ENCODE results near the gene ALDH8A1. TPM values are rescaled to one million over a fixed set of nuclear protein-coding genes. Genes with fewer than 3 reads are reported as not detected.

Gene ALDH8A1
- total RNA-seq, 1 experiment from 2014 or later: 0.83 TPM

DNA sequence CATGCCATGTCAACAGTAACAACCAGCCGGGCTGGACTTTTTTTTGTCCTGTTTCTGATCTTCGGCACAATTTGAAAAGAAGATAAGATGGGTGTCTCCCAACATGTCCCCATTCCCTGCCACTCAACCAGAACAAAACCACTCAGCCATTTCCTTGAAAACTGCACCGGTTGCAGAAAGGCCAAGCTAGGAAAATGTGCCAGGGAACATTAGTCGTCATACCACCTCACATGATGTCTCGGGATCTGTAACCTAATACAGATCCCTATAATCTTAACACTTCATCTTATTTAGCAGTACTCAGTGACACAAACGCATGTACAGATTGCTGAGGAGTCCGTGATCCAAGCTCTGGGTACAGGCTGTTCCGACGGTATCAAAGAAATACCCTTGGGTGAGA is 46.5 kb downstream of the ALDH8A1 start:
- DNase-seq: no peak
- BruUV-seq (replicated peaks): no TSS peak
- CTCF ChIA-PET: no interaction called here

DNA sequence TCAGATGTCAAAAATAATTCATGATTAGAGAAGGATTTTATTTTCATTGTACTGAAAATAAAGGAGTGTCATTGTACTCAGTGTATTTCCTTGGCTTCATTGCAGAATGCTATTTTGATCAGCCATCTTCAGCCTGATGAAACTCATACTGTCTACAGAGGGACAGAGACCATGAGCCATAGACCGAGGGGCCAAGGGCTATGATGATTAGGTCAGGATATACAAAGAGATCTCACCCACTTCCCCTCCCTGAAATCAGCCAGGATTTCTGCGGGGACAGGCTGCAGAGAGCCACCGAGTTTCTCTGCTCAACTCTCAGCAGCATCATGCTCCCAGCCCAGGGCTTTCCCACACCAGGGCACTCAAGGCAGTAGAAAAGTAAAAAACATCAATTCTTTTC is 47.0 kb downstream of the ALDH8A1 start:
- Histone ChIP-seq H3K79me2 (ENCODE audit: low read depth) (no peaks in the 10 kb centered on the region), H3K27ac (no peak overlapping the region), H2AFZ (no peak overlapping the region), H3K27me3 (ENCODE audit: insufficient read depth, low read depth) (no peaks in the 10 kb centered on the region), H3F3A (ENCODE audit: insufficient read depth, low read depth) (no peaks in the 10 kb centered on the region), H3K36me3 (ENCODE audit: low read depth) (no peaks in the 10 kb centered on the region), H3K4me1 (replicated peaks; ENCODE audit: insufficient read depth) (no peaks in the 10 kb centered on the region), H3K4me3 (no peak overlapping the region), H3K4me2 (no peak overlapping the region), H4K20me1 (ENCODE audit: insufficient read depth) (no peaks in the 10 kb centered on the region), H3K9me2 (ENCODE audit: insufficient read depth) (no peaks in the 10 kb centered on the region), H3K9me3 (ENCODE audit: insufficient read depth, low read depth) (no peaks in the 10 kb centered on the region)
- no peak for DNase-seq
- BruUV-seq (replicated peaks): no TSS peak
- no peak for TF ChIP-seq EZH2 (IDR thresholded peaks at IDR 0.05; ENCODE audit: low read depth)
- TF ChIP-seq, protein P1, sequence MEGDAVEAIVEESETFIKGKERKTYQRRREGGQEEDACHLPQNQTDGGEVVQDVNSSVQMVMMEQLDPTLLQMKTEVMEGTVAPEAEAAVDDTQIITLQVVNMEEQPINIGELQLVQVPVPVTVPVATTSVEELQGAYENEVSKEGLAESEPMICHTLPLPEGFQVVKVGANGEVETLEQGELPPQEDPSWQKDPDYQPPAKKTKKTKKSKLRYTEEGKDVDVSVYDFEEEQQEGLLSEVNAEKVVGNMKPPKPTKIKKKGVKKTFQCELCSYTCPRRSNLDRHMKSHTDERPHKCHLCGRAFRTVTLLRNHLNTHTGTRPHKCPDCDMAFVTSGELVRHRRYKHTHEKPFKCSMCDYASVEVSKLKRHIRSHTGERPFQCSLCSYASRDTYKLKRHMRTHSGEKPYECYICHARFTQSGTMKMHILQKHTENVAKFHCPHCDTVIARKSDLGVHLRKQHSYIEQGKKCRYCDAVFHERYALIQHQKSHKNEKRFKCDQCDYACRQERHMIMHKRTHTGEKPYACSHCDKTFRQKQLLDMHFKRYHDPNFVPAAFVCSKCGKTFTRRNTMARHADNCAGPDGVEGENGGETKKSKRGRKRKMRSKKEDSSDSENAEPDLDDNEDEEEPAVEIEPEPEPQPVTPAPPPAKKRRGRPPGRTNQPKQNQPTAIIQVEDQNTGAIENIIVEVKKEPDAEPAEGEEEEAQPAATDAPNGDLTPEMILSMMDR (conservative IDR thresholded peaks at IDR 0.05): no peak
- intact Hi-C loops (cut with micrococcal nuclease; ENCODE audit: unreplicated experiment): no loop called here
- ChIA-PET POLR2A (ENCODE audit: unreplicated experiment) (interaction anchor here (0.6 kb wide), 1 partner anchor 269 kb away, joined by 5 read pairs; no protein-coding TSS in a partner anchor), CTCF (no interaction called here)

More for the DNA sequence above, 46.5 kb downstream of the ALDH8A1 start:
- Histone ChIP-seq H3K9me3 (ENCODE audit: insufficient read depth, low read depth) (no peaks in the 10 kb centered on the region), H3K36me3 (ENCODE audit: low read depth) (no peaks in the 10 kb centered on the region), H3F3A (ENCODE audit: insufficient read depth, low read depth) (no peaks in the 10 kb centered on the region), H3K4me1 (replicated peaks; ENCODE audit: insufficient read depth) (0 out of 2 replicates have a peak, but pooled peaks cover 4% of the 10 kb centered on the region), H3K79me2 (ENCODE audit: low read depth) (no peaks in the 10 kb centered on the region), H3K27me3 (ENCODE audit: insufficient read depth, low read depth) (no peaks in the 10 kb centered on the region), H4K20me1 (ENCODE audit: insufficient read depth) (no peaks in the 10 kb centered on the region), H3K9me2 (ENCODE audit: insufficient read depth) (no peaks in the 10 kb centered on the region), H3K27ac (no peak overlapping the region), H2AFZ (no peak overlapping the region), H3K4me2 (no peak overlapping the region), H3K4me3 (no peak overlapping the region)
- POLR2A ChIA-PET (ENCODE audit: unreplicated experiment): interaction anchor here (0.6 kb wide), 1 partner anchor 1086 kb away, joined by 3 read pairs; no protein-coding TSS in a partner anchor
- intact Hi-C loops (cut with micrococcal nuclease; ENCODE audit: unreplicated experiment): no loop called here
- TF ChIP-seq EZH2 (IDR thresholded peaks at IDR 0.05; ENCODE audit: low read depth): no peak
- TF ChIP-seq, protein P1 (conservative IDR thresholded peaks at IDR 0.05): no peak

DNA sequence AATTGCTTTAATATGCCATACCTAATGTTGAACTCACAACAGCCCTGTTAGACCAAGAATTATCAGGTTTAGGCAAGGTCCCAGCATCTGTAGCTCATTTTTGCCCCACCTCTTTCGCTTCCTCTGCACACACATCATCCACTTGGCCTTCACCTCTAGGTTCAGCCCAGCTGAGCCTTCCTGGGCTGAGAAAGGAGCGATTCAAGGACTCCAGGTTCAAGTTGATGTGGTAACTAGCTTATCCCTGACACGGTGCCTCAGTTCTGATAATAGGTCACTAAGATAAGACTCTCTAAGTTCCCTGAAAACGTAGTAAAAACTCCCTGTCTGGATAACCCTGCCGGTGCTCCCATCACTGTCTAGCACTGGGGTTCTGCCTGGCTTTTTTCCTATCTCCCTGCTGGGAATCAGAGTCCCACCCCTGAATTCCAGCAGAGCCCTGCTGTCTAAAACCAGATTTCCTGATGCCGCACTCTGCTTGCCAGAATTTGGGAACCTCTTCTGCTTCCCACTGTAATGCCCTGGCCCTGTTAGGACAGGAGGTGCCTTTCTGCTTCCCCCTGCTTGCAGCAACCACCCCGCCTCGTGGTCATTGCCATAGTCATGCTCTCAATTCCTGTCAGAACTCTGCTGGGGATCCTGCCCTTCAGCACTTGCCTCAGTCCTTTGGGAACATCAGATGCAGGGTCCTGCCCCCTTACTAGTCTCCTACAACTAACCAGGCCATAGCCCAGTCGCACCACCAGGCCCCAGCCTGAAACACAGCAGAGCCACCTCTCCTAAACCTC is 47.6 kb downstream of the ALDH8A1 start:
- H3K4me1 ChIP-seq (replicated peaks; ENCODE audit: insufficient read depth): no peaks in the 10 kb centered on the region
- H3K4me3 ChIP-seq: no peak overlapping the region
- no peaks in the 10 kb centered on the region for H3F3A ChIP-seq (ENCODE audit: insufficient read depth, low read depth)
- H3K9me2 ChIP-seq (ENCODE audit: insufficient read depth): no peaks in the 10 kb centered on the region
- H3K79me2 ChIP-seq (ENCODE audit: low read depth): no peaks in the 10 kb centered on the region
- H3K4me2 ChIP-seq: no peak overlapping the region
- no peaks in the 10 kb centered on the region for H3K27me3 ChIP-seq (ENCODE audit: insufficient read depth, low read depth)
- no peak for DNase-seq
- CTCF ChIA-PET: no interaction called here
- no peaks in the 10 kb centered on the region for H3K9me3 ChIP-seq (ENCODE audit: insufficient read depth, low read depth)
- intact Hi-C loops (cut with micrococcal nuclease; ENCODE audit: unreplicated experiment): no loop called here
- no peak overlapping the region for H3K27ac ChIP-seq
- H2AFZ ChIP-seq: no peak overlapping the region
- no peaks in the 10 kb centered on the region for H4K20me1 ChIP-seq (ENCODE audit: insufficient read depth)
- no peaks in the 10 kb centered on the region for H3K36me3 ChIP-seq (ENCODE audit: low read depth)
- no peak for TF ChIP-seq EZH2 (IDR thresholded peaks at IDR 0.05; ENCODE audit: low read depth)
- TF ChIP-seq, protein P1 (conservative IDR thresholded peaks at IDR 0.05): no peak
- no TSS peak for BruUV-seq (replicated peaks)
- POLR2A ChIA-PET (ENCODE audit: unreplicated experiment): interaction anchor here (0.6 kb wide), 1 partner anchor 268 kb away, joined by 5 read pairs; no protein-coding TSS in a partner anchor
